ENCODE results near the gene TMEM63C.

GRCh38 chr14:77195766-77196165 lies 14.2 kb downstream of the TMEM63C start:
- TF ChIP-seq EZH2 (IDR thresholded peaks at IDR 0.05; ENCODE audit: borderline replicate concordance, low read length) = no peak
- TF ChIP-seq CTCF (IDR thresholded peaks at IDR 0.05; ENCODE audit: low read length) = no peak

Measured in OCI-LY1 (cell line).